Measurements from ENCODE around the gene CAMTA1.
A peak's percentile ranks its signal among the peaks of the same experiment; 100 is the strongest.
"Not testable (repeated sequence)": the region's sequence is repeated elsewhere in the genome, so short reads cannot be mapped to it uniquely, and the experiment has no call there.

Gene CAMTA1

GRCh38 chr1:7702365-7702764 is 917.1 kb downstream of the CAMTA1 start:
- no peak for DNase-seq (ENCODE audit: low read depth)

- DNase-seq (ENCODE audit: low read depth): no peak
Observed at GRCh38 chr1:7703321-7704213, 918.3 kb downstream of the CAMTA1 start.

- DNase-seq (ENCODE audit: low read depth): peak; percentile 65
Observed at GRCh38 chr1:7704214-7705047, 919.2 kb downstream of the CAMTA1 start.

- DNase-seq (ENCODE audit: low read depth): no peak
Observed at GRCh38 chr1:7705048-7705907, 920.0 kb downstream of the CAMTA1 start.

- DNase-seq (ENCODE audit: low read depth): no peak
Observed at GRCh38 chr1:7705908-7706216, 920.6 kb downstream of the CAMTA1 start.

- peak; percentile 32 for DNase-seq (ENCODE audit: low read depth)
Observed at GRCh38 chr1:7707527-7707926, 922.3 kb downstream of the CAMTA1 start.

- DNase-seq (ENCODE audit: low read depth): not testable (repeated sequence)
Observed at GRCh38 chr1:7708065-7708464, 922.8 kb downstream of the CAMTA1 start.

GRCh38 chr1:7710859-7711258 is 925.6 kb downstream of the CAMTA1 start:
- no peak for DNase-seq (ENCODE audit: low read depth)

GRCh38 chr1:7712731-7713323 is 927.6 kb downstream of the CAMTA1 start:
- DNase-seq (ENCODE audit: low read depth): no peak

- DNase-seq (ENCODE audit: low read depth): no peak
Observed at GRCh38 chr1:7716506-7716905, 931.3 kb downstream of the CAMTA1 start.

- DNase-seq (ENCODE audit: low read depth): no peak
Observed at GRCh38 chr1:7717748-7718368, 932.6 kb downstream of the CAMTA1 start.

GRCh38 chr1:7719468-7720094 is 934.3 kb downstream of the CAMTA1 start:
- no peak for DNase-seq (ENCODE audit: low read depth)

- DNase-seq (ENCODE audit: low read depth): no peak
Observed at GRCh38 chr1:7721940-7722669, 936.9 kb downstream of the CAMTA1 start.

- no peak for DNase-seq (ENCODE audit: low read depth)
Observed at GRCh38 chr1:7722670-7723012, 937.4 kb downstream of the CAMTA1 start.

GRCh38 chr1:7726623-7727022 is 941.4 kb downstream of the CAMTA1 start:
- no peak for DNase-seq (ENCODE audit: low read depth)

GRCh38 chr1:7727809-7728471 is 942.7 kb downstream of the CAMTA1 start:
- DNase-seq (ENCODE audit: low read depth): no peak

GRCh38 chr1:7729761-7730160 is 944.5 kb downstream of the CAMTA1 start:
- no peak for DNase-seq (ENCODE audit: low read depth)

- DNase-seq (ENCODE audit: low read depth): no peak
Observed at GRCh38 chr1:7732331-7732730, 947.1 kb downstream of the CAMTA1 start.

GRCh38 chr1:7733276-7733675 is 948.0 kb downstream of the CAMTA1 start:
- DNase-seq (ENCODE audit: low read depth): no peak

GRCh38 chr1:7738044-7738443 is 952.8 kb downstream of the CAMTA1 start:
- DNase-seq (ENCODE audit: low read depth): no peak

Data from ELR (cell line).